AG09309 (cell line): ENCODE results near the gene HSH2D.
"Not testable (repeated sequence)": the region's sequence is repeated elsewhere in the genome, so short reads cannot be mapped to it uniquely, and the experiment has no call there.

Source experiments
- DNase-seq: peaks from one replicate; pipeline ENCODE4 v3.0.0-alpha.2; 2010; ENCODE audit warnings: low read depth
- H3K4me3 ChIP-seq: 2 replicates; pipeline ENCODE4 v1.5.1; 2011; ENCODE audit warnings: mild to moderate bottlenecking, low read depth, low read length, moderate library complexity; ENCODE audit not compliant: control insufficient read depth
- TF ChIP-seq, protein P1 (sequence below): IDR thresholded peaks from 2 replicates; pipeline ENCODE4 v1.5.1; 2011; ENCODE audit warnings: mild to moderate bottlenecking, low read depth, low read length, inconsistent platforms; ENCODE audit not compliant: insufficient read depth, control insufficient read depth; ENCODE audit errors: missing control alignments

HSH2D gene

DNA sequence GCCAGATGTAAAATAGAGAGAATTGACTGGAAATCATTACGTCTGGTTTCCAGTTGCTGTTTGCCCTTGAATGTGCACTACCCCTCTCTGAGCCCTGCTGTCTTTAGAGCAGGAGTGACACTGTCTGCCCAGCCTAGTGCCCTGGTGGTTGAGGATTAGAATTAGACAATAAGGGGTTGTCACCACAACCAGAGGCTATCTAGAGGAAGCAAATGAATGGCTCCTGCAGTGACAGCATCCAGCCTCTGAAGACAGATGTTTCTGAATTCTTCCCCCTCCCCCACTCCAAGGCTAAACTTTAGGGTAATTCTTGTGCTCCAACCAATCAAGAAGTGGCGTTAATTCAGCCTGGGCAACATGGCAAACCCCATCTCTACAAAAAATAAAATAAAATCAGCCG is 29.8 kb upstream of the HSH2D start:
- TF ChIP-seq, protein P1, sequence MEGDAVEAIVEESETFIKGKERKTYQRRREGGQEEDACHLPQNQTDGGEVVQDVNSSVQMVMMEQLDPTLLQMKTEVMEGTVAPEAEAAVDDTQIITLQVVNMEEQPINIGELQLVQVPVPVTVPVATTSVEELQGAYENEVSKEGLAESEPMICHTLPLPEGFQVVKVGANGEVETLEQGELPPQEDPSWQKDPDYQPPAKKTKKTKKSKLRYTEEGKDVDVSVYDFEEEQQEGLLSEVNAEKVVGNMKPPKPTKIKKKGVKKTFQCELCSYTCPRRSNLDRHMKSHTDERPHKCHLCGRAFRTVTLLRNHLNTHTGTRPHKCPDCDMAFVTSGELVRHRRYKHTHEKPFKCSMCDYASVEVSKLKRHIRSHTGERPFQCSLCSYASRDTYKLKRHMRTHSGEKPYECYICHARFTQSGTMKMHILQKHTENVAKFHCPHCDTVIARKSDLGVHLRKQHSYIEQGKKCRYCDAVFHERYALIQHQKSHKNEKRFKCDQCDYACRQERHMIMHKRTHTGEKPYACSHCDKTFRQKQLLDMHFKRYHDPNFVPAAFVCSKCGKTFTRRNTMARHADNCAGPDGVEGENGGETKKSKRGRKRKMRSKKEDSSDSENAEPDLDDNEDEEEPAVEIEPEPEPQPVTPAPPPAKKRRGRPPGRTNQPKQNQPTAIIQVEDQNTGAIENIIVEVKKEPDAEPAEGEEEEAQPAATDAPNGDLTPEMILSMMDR: no peak
- DNase-seq: no peak
- H3K4me3 ChIP-seq: no peak overlapping the region

DNA sequence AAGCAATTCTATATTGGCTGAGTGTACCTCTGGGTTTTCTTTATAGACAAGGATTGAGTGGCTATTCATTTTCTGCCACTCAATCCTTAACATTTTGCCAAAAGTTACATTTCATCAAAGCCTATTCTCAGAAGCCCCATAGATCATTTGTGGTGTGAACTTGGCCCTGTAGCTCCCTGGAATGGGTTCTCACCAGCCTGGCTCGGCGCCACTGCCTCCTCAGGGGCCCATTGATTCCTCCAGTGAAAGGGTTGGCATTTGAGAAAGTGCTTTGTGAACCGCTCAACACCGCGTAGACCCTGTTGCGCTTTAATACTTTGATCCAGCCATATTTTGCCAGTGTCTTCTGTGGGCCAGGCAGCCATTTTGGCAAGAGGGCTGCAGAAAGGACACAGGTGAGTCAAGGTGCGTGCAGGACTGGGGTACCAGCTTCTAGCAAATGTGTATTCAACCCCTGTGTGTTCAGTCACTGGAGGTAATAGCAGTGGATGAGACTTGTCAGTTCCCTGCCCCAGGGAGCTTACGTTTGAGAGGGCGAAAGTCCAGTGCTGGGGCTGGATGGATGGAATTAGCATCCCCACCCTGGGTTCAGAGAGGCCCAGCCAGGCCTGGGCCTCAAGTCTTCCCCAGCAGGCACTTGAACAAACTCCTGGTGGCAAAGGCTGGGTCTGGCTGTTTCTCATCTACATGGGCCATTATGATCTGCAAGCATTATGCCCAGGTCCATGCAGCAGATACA is 28.0 kb upstream of the HSH2D start:
- H3K4me3 ChIP-seq: no peak overlapping the region
- TF ChIP-seq, protein P1: no peak
- DNase-seq: no peak

DNA sequence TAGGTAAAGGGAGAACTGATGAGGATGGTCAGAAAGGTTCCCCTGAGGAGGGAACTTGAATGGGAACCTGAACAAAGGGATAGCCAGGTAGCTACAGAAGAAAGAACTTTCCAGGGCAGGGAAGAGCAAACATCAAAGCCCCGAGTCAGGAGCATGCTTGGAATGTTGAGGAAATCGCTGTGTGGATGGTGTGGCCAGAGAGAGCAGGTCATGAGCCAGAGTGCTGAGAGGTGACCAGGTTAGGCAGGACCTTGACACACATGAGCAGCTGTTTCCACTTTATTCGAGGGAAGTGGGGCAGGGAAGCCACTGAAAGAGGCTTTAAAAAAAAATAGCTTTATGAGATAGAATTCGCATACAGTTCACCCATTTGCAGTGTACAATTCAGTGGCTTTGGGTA is 27.4 kb upstream of the HSH2D start:
- TF ChIP-seq, protein P1: no peak
- H3K4me3 ChIP-seq: no peak overlapping the region
- no peak for DNase-seq

DNA sequence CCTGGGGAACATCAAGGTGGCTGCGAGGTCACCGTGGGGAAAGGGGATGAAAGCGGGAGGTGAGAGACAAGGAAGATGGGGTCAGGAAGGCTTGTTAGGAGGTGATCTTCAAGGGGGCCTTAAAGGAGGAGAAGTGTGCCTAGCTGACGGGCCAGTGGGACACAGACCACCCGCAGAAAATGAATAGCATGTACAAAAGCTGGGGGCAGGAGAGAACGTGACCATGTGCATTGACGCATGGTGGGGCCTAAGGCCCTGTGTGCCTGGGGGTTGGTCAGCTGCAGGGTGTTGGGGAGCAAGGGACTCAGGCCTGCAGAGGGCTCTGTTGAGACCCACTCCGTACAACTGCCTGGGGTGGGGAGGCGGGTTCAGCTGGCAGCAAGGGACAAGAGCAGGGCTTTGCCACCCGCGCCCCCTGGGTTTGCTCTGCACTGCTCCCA is 25.9 kb upstream of the HSH2D start:
- DNase-seq: no peak
- H3K4me3 ChIP-seq: no peak overlapping the region
- TF ChIP-seq, protein P1: peak; percentile 19

DNA sequence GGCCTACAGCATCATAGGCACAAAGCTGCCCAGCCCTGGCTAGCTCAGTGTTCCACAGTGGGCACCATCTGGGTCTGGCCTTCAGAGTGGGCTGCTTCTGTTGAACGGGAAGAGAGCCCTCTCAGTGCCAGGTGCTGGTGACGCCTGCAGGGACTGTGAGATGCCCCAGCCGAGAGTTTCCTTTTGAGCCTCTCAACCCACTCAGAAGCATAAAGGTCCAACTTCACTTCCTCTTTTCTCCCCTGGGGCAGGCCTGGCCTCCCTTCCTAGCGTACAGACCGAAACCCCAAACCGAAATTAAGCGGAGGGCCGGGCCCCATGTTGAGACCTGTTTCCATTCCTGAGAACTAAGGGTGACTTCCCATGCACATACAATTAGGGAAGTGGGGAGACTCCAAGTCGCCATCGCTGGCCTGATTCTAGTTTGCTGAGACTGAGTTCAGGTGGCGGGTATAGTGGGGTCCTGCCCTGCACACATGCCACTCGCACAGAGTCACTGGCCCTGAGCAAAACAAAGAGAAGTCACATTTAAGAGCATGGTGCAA is 24.9 kb upstream of the HSH2D start:
- TF ChIP-seq, protein P1: no peak
- no peak for DNase-seq
- H3K4me3 ChIP-seq: no peak overlapping the region

DNA sequence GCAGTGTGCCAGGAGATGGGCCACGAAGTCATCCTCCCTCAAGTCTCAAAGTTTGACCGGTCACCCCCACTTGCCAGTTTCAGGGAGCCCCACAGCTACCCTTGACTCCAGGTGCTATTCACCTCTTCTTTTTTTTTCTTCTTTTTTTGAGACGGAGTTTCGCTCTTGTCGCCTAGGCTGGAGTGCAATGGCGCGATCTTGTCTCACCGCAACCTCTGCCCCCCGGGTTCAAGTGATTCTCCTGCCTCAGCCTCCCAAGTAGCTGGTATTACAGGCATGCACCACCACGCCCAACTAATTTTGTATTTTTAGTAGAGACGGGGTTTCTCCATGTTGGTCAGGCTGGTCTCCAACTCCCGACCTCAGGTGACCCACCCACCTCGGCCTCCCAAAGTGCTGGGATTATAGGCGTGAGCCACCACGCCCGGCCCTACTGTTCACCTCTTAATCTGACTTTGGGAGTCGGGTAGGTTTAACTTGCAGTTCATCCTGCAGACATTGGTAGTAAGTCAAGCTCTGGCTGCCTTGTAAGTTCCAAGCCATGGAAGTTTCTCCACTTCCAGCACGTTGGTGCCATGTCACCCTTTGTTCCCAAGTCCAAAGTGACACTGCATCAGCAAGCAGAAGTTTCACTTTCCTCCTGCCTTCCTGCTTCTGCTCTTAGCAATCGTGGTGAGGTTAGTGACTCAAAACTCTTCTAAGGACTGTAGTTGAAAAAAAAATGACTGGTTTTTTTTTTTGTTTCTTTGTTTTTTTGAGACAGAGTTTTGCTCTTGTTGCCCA is 24.2 kb upstream of the HSH2D start:
- not testable (repeated sequence) for H3K4me3 ChIP-seq, DNase-seq

DNA sequence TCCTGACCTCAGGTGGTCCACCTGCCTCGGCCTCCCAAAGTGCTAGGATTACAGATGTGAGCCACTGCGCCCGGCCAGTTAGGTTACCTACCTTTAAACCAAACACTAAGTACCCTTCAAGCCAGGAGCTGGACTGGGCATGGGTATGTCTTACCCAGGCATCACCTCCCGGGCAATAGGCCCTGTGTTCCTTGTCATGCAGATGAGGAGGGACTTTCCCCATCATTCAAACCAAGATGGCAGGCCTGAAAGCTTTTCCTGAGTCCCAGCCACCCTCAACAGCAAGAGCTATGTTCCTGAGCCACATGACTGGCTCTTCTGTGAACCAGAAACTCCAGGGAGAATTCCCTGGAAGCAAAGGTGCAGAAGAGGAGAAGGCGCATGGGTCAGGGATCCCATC is 22.3 kb upstream of the HSH2D start:
- DNase-seq: no peak
- no peak overlapping the region for H3K4me3 ChIP-seq
- TF ChIP-seq, protein P1: no peak
